NCI-H510A treated with DMSO at 0.1 percent for 48 hours (cell line): ENCODE results near the gene RGS9.
"Not testable (repeated sequence)": the region's sequence is repeated elsewhere in the genome, so short reads cannot be mapped to it uniquely, and the experiment has no call there.

Experiments
- DNase-seq: peaks from one replicate; lab custom pipeline; 2025; lab: John Stamatoyannopoulos, UW

Gene RGS9

DNA sequence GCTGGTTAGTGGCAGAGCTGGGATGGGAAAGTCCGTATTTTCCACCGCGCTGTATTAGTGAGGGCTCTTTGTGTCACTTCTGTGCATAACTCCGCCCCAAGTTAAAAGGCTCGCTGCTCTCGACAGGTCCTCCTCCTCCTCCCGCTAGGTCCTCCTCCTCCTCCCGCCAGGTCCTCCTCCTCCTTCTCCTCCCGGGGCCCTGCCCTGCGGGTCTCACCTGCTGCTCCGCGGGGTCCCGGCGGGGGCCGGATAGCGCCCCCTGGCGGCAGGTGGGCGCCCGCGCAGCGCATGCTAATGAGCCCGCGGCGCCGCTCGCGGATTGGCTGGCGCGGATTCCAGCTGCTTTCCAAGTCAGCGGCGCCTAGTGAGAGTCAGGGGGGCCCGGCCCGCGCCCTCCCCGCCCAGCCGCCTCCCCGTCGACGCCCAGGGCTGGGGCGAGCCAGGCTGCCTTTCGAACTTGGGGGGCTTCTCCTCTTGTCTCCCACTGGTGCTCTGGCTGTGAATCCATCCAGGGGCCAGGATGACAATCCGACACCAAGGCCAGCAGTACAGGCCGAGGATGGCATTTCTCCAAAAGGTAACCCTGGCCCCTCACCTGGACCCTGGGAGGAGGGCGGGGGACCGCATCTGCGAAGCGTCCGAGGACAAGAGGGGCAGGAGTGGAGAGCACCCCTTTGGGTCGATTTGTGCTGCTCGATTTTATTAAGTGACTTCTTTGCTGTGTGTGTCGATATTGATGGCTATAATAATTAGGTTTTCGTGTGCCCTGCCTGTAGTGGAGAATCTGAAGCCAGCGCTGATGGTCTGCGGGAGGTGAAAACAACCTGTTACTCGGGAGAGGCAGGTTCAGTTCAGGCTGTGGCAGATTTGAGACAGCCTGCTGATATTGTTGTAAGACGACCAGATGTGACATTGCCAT, at the start of gene RGS9:
Gene RGS9 (plus strand): TSS at position 350 of the 919 bp plus-strand sequence. CDS start 171 bp downstream, at position 521.
- peak; percentile 90 for DNase-seq

DNA sequence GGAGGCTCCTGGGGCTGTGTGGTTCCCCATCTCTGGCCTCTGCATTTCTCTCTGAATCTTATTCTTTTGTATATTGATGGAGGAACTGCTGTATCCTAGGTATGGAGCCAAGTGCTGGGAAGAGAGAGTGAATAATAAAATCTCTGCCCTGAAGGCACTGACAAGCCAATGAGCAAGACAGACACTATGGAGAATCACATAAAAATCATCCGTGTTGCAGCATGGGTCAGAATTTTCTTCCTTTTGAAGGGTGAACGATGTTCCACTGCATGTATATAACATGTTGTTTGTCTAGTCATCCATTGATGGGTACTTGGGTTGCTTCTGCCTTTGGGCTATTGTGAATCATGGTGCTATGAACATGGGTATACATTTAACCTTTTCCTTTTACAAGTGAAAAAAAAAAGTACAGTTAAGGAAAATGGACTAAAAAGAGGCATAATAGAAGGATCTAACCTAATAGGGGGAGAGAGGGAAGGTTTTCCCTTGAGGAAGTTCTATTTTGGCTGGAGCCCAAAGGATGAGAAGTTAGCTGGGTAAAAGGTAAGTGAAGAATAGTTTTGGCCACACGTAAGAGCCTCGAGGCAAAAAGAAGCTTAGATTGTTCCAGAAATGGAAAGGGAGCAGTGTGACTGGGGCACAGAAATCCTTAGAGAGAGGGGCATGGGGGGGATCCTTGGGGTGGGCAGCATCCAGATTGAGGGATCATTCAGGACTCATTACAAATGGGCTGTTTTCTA, 48.4 kb upstream of the RGS9 start:
- no peak for DNase-seq

DNA sequence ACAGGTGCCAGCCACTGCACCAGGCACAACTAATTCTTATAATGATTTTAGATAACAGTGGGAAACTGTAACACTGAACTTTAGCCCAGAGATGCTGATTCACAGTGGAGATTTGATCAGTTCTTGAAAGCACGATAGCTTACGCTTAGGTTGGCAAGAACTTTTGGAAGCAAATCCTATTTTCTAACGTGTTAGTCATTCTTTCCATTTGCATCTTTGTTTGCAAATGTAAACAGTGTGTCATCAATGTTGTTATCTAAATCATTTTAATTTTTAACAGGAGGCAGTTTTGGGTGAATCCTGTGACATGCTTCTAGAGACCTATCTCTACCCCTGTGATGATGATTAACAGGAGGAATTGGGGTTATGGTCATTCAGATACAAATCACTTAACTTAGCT, 44.9 kb upstream of the RGS9 start:
- no peak for DNase-seq

DNA sequence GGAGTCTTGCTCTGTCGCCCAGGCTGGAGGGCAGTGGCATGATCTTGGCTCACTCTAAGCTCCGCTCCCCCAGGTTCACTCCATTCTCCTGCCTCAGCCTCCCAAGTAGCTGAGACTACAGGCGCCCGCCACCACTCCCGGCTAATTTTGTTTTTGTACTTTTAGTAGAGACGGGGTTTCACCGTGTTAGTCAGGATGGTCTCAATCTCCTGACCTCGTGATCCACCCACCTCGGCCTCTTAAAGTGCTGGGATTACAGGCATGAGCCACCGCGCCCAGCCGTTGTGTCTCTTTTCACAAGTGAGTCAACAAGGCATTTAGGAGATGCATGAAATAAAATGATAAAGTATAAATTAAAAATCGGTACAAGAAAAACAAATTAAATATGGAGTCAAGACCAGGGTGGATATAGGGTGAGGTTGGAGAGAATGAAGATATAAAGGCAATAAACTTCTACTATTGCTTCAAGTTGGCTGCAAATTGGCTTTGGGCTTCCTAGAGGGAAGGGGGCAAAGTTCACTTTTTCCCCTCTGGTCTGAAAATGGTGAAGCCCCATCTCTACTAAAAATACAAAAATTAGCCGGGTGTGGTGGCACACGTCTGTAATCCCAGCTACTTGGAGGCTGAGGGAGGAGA, 44.3 kb upstream of the RGS9 start:
- not testable (repeated sequence) for DNase-seq

DNA sequence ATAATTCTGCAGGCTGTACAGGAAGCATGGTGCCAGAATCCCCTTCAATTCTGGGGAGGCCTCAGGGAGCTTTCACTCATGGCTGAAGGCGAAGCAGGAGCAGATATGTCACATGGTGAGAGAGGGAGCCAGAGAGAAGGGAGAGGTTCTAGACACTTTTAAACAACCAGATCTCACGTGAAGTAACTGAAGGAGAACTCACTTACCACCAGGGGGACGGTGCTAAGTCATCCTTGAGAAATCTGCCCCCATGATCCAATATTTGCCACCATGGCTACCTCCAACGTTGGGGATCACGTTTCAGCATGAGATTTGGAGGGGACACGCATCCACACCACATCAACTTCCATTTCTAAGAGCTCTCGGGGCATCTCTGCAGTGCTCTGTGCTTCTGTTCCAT, 43.2 kb upstream of the RGS9 start:
- DNase-seq, result no peak

DNA sequence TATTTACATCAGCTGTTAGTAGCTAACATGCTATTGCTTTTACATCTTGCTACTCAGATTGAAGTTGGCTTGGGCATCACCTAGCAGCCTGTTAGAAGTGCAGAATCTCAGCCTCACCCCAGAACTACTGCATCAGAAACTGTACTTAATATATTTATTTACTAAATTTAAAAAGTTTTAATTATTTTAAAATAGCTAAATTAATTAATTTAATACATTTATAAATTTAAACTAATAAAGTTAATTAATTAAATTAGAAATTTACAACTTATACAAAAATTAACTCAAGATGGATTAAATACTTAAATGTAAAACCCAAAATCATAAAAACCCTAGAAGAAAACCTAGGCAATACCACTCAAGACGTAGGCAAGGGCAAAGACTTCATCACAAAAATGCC, 41.7 kb upstream of the RGS9 start:
- DNase-seq, result no peak

DNA sequence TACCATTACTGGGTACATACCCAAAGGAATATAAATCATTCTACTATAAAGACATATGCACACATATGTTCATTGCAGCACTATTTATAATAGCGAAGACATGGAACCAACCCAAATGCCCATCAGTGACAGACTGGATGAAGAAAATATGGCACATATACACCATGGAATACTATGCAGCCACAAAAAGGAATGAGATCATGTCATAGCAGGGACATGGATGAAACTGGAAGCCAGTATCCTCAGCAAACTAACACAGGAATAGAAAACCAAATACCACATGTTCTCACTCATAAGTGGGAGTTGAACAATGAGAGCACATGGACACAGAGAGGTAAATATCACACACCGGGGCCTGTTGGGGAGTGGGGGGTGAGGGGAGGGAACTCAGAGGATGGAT, 40.8 kb upstream of the RGS9 start:
- DNase-seq, result not testable (repeated sequence)

DNA sequence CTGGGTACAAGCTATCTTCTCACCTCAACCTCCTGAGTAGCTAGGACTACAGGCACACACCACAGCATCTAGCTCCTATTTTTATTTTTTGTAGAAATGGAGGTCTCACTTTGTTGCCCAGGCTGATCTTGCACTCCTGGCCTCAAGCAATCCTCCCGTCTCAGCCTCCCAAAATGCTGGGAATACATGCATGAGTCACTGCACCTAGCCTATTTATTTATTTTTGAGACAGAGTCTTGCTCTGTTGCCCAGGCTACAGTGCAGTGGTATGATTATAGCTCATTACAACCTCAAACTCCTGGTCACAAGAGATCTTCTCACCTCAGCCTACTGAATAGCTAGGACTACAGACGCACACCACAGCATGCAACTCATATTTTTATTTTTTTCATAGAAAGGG, 40.1 kb upstream of the RGS9 start:
- DNase-seq, result no peak

DNA sequence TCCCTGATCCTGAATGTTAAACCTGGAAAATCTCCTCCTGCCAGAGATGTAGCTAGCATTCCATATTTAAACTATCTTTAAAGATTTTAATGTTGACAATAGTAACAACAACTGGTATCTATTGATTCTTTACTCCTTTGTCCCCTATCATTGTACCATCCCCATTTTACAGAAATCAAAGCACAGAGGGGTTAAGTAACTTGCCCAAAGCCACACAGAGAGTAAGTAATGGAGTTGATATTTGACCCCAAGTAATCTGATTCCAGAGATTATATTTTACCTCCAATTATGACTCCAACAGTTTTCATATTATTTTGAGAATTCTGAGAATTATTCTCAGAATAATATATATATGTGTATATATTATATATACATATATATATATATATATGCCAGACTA, 37.7 kb upstream of the RGS9 start:
- no peak for DNase-seq

DNA sequence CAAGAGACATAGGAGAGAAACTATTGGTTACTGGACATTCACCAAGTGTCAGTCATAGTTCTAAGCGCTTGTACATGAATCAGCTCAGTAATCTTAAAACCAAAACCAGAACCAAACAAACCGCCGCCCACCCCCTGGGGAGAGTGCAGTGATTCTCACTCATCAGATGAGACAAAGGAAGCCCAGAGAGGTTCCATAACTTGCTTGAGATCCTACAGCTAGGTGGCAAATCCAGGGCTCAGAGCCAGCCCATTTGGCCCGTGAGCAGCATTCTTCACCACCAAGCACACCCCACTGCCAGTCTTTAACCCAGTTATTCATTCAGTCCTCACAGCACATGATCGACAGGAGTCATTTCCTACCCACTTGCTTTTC, 37.2 kb upstream of the RGS9 start:
- peak; percentile 77 for DNase-seq

DNA sequence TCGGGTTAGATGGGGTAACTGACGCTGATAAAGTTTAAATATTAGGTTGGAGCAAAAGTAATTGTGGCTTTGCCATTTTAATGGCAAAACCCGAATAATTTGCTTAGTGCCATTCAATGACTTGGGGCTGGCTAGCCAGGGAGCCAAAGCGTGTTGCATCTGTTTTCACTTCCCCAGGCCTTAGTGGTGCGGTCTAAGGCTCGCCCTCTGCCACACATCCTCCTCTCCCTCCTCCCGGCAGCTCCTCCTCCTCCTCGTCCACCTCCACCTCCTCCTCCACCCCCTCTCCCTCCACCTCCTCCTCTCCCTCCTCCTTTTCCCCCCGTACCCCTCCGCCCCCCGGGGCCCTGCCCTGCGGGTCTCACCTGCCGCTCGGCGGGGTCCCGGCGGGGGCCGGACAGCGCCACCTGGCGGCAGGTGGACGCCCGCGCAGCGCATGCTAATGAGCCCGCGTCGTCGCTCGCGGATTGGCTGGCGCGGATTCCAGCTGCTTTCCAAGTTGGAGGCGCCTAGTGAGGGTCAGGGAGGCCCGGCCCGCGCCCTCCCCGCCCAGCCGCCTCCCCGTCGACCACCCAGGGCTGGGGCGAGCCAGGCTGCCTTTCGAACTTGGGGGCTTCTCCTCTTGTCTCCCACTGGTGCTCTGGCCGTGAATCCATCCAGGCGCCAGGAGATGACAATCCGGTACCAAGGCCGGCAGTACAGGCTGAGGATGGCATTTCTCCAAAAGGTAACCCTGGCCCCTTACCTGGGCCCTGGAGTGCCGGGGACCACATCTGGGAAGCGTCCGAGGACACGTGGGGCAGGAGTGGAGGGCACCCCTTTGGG, 36.6 kb upstream of the RGS9 start:
- peak; percentile 90 for DNase-seq

DNA sequence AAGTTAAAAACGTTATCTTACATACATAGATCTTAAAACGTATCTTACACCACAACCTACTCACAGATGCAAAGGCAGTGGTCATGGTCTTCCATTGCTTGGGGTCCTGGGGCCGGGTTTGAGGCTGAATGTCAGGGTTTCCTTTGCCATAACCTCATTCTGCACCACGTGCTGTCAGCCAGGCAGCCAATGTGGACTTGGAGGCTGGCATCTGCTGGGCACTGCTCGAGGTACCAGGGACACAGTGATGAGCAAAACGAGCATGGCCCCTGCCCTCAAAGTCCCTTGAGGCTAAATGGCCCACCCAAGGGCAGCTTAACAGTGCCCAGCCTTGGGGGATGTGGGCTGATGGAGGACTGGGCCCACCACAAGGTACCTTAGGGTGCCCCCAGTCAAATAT, 35.8 kb upstream of the RGS9 start:
- DNase-seq, result no peak

DNA sequence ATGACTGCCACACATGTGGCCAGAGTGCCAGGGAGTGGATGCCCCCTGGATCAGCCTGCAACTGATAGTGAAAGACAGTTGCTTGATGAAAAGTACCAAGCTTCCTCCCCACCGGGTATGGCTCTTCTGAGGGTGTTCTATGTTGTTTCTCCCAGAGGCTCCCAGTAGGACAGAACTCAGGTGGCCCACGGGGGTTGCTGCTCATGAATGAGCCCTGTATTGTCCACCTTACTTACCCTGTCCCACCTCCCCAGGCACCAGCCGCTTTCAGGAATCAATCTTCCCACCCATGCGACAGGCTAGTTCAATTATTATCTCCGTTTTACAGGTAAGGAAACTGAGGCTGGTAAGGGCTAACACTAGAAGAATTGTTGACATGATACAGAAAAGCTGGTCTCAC, 34.9 kb upstream of the RGS9 start:
- no peak for DNase-seq

DNA sequence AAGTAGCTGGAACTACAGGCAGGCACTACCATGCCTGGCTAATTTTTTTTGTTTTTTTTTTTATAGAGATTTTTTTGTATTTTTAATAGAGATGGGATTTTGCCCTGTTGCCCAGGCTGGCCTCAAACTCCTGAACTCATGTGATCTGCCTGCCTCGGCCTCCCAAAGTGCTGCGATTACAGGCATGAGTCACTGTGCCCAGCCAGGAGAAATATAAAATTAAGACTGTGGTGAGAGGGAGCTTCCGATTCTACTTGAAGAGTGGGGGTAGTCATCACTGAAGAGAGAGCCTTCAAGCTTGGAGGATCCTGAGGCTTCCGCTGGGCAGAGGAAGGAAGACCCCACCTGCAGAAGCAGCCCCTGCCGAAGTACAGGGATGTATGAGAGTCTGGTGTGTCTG, 34.4 kb upstream of the RGS9 start:
- no peak for DNase-seq

DNA sequence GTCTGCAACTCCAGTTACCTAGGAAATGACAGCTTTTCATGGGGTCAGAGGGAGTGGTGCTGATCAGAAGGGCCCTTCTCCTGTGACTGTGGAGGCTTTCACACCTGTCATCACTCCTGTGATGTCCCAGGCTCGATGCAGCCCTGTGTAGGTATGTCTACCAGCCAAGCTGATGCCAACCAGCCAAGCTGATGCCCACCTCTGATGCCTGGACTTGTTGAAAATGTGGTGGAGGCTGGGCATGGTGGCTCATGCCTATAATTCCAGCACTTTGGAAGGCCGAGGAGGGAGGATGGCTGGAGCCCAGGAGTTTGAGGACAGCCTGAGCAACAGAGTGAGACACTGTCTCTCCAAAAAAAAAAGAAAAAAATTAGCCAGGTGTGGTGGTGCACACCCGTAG, 33.7 kb upstream of the RGS9 start:
- DNase-seq, result no peak

DNA sequence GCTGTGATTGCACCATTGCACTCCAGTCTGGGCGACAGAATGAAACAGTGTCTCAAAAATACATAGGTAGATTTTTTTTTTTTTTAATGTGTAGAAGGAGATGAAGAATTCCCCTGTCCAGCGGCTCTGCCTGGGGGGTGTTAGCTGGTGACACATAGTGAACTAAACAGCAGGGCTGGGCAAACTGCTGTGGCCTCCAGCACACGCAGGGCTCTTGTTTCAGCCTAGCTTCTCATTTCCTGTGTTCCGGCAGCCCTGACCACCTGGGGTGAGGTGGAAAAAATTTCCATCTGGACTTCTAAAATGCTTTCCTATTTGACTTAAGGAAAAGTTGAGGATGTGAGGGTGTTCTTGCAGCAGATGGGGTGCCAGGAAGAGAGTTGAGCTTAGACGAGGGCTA, 33.3 kb upstream of the RGS9 start:
- no peak for DNase-seq

DNA sequence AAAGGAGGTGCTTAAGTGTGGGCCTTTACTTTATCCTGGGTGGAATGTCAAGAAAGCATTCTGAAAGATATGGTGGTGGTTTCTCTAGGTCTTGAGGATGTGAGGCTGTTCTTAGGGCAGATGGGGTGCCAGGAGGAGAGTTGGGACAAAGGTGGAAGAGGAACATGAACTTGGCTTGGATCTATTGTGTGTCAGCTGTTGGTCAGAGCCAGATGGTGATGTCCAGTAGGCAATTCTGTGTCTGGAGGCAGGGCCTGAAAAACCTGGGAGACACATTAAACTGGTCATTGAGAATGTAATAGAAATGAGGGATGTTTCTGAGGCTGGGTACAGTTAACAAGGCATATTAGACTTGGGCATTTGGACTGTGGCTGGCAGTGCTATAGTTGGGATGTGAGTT, 32.6 kb upstream of the RGS9 start:
- DNase-seq, result no peak

DNA sequence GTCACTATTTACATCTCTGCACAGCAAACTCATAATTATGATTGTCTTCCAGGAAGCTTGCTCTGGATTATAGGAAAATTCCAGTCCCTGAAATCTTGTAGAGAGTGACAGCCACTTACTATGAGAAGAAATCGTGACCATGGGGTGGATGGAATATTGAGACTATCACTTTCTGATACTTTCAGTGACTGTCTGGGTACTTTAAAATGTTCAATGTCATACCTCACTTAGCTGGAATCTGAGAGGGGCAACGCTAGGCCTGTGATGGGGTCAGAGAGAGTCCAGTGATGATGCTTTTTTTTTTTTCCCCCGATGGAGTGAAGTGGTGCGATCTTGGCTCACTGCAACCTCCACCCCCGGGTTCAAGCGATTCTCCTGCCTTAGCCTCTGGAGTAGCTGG, 32.2 kb upstream of the RGS9 start:
- no peak for DNase-seq

DNA sequence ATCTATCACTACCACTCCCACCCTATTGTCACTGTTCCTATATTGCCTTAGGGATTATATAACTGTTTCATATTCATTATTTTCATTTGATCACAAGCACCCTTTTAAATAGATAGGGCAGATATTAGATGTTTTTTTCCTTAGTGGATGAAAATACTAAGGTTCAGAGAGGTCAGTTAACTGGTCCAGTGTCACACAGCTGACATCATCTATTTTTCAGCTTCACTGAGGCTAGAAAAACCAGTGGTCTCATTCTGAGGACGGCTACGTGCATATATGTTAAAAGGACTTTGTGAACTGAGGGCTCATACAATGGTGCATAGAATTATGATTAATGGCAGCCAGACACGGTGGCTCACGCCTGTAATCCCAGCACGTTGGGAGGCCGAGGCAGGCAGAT, 29.0 kb upstream of the RGS9 start:
- DNase-seq, result no peak

DNA sequence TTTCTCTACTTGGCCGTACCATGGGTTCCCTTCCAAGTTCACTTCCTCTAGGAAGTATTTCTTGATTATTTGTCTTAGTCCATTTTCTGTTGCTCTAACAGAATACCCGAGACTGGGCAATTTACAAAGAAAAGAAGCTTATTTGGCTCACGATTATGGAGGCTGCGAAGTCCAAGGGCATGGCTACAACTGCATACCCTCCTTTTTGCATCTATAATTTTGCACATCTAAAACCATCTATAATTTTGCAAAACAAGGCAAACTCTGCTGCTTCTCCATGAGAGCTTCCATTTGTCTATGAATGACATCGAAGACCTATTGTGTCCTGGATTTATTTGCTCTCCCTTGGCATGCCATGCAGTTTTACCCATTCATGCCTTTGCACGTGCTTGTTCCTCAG, 27.6 kb upstream of the RGS9 start:
- no peak for DNase-seq

DNA sequence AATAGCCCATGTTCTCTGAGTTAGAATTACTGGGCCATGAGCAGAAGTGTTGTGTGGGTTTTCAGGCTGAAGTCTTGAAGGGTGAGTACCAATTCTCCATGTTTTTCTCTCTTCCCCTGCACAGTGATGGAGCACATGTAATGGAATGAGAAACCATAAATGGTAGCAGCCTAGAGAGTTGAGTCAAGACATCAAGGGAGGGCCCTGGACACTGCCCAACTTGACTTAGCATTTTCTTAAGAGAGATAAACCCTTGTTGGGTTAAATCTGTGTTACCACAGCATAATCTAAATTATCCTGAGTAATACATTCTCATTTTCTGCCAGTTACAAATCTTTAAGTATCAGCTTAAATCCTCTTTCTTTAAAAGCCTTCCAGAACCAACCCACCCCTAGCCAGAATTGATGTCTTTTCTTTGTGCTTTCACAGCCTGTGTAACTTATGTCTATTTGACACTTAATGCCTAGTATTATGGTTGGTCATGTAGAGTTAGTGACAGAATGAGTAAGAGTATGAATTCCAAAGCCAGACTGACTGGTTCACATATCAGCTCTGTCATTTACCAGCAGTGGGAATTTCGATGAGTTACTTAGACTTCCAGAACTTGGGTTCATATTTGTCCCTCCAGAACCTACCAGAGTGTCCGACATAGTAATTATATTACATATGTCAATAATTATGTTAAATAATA, 27.0 kb upstream of the RGS9 start:
- no peak for DNase-seq
